Stimulated activated CD4-positive, alpha-beta T cell treated with anti-CD3 and anti-CD28 coated beads, Interleukin-4, amount 100 ng/mL, for 4 hours (primary cell): ENCODE measurements around the gene ANKRD53.

Source experiments
- DNase-seq, 2 experiments: peaks; one replicate each; pipeline ENCODE4 v3.0.0-alpha.2; 2020

The ANKRD53 gene

GRCh38 chr2:70978341-70979179, at the start of gene ANKRD53:
Gene ANKRD53 (plus strand): TSS chr2:70978630. CDS start chr2:70978646, 16 bp downstream.
- DNase-seq, result no peak

GRCh38 chr2:70930371-70931329, 47.8 kb upstream of the ANKRD53 start:
- DNase-seq, result no peak

- no peak for DNase-seq
Measured at GRCh38 chr2:70931376-70932000, 46.9 kb upstream of the ANKRD53 start.

- DNase-seq, result no peak
Measured at GRCh38 chr2:70932631-70933230, 45.7 kb upstream of the ANKRD53 start.

GRCh38 chr2:70934981-70935380, 43.4 kb upstream of the ANKRD53 start:
- no peak for DNase-seq

- no peak for DNase-seq
Measured at GRCh38 chr2:70935468-70936164, 42.8 kb upstream of the ANKRD53 start, which contains the start of gene ATP6V1B1. Gene ATP6V1B1 (plus strand): TSS chr2:70935900. CDS start chr2:70935955, 55 bp downstream.

GRCh38 chr2:70936165-70936978, 42.1 kb upstream of the ANKRD53 start:
- DNase-seq, result no peak

GRCh38 chr2:70936979-70937811, 41.2 kb upstream of the ANKRD53 start:
- DNase-seq, result no peak

GRCh38 chr2:70937866-70938585, 40.4 kb upstream of the ANKRD53 start:
- DNase-seq, result no peak

- no peak for DNase-seq
Measured at GRCh38 chr2:70938586-70938950, 39.9 kb upstream of the ANKRD53 start.

GRCh38 chr2:70939001-70939838, 39.2 kb upstream of the ANKRD53 start:
- no peak for DNase-seq

GRCh38 chr2:70939839-70940580, 38.4 kb upstream of the ANKRD53 start:
- DNase-seq, result no peak

GRCh38 chr2:70941186-70941585, 37.2 kb upstream of the ANKRD53 start:
- DNase-seq, result no peak

- DNase-seq, result no peak
Measured at GRCh38 chr2:70941701-70942100, 36.7 kb upstream of the ANKRD53 start.

GRCh38 chr2:70942396-70943204, 35.8 kb upstream of the ANKRD53 start:
- no peak for DNase-seq

- no peak for DNase-seq
Measured at GRCh38 chr2:70943205-70943871, 35.1 kb upstream of the ANKRD53 start.
